BLaER1 (cell line): ENCODE data around the gene LINGO3.

Experiments
- H3K27ac ChIP-seq: shearing (Covaris generic); formaldehyde crosslinking; 2 replicates; pipeline ENCODE4 v1.8.1; 2022
- H3K27me3 ChIP-seq: shearing (Covaris generic); formaldehyde crosslinking; 2 replicates; pipeline ENCODE4 v1.8.1; 2022
- H3K36me3 ChIP-seq: shearing (Covaris generic); formaldehyde crosslinking; 2 replicates; pipeline ENCODE4 v1.8.1; 2022
- H3K4me1 ChIP-seq: shearing (Covaris generic); formaldehyde crosslinking; 2 replicates; pipeline ENCODE4 v1.8.1; 2022
- H3K4me2 ChIP-seq: shearing (Covaris generic); formaldehyde crosslinking; 2 replicates; pipeline ENCODE4 v1.8.1; 2022
- H3K4me3 ChIP-seq: shearing (Covaris generic); formaldehyde crosslinking; 2 replicates; pipeline ENCODE4 v1.8.1; 2022
- H3K9ac ChIP-seq: shearing (Covaris generic); formaldehyde crosslinking; 2 replicates; pipeline ENCODE4 v1.8.1; 2022
- H3K9me3 ChIP-seq: shearing (Covaris generic); formaldehyde crosslinking; 2 replicates; pipeline ENCODE4 v1.8.1; 2022
- H4K20me1 ChIP-seq: shearing (Covaris generic); formaldehyde crosslinking; 2 replicates; pipeline ENCODE4 v1.8.1; 2022
- Cebpa-rat ChIP-seq: shearing (Covaris generic); IDR thresholded peaks from 2 replicates; pipeline ENCODE4 v1.8.1; 2022

The LINGO3 gene

DNA sequence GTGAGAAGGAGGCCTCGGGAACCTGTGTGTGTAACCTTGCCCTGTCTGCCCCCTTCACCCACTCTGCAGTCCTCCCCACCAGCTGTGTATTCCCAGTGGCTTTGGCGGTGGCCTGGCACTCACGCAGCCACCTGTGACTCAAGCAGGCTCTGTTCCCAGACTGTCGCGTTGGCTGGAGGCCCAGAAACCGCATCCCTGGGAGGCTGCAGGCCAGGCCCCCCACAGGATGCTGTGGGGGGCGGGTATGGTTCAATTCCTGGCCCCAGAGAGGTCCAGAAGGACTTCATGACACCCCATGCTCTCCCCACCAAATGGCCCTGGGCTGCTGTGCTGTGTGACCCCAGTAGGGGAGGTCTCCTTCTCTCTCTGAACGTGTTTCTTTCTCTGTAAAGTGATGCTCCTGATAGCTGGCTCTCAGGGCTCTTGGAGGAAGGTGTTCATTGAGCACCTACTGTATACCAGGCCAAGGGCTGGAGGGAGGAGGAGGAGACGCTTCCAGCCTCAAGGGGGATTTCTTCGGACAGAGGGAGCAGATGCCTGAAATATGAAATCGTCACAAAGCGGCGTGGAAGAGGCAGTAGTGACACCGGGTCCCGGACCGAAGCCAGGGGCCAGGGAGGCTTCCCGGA lies 1.9 kb upstream of the LINGO3 start:
- no peak for TF ChIP-seq Cebpa-rat
- Histone ChIP-seq H3K27me3 (peaks cover 56% of the 10 kb centered on the region), H3K4me3 (no peak overlapping the region), H3K4me1 (peaks cover 78% of the 10 kb centered on the region), H3K36me3 (no peaks in the 10 kb centered on the region), H3K9ac (no peak overlapping the region), H4K20me1 (peaks cover 30% of the 10 kb centered on the region), H3K4me2 (peak overlapping the region; percentile 81), H3K9me3 (peaks cover 5% of the 10 kb centered on the region), H3K27ac (no peak overlapping the region)

DNA sequence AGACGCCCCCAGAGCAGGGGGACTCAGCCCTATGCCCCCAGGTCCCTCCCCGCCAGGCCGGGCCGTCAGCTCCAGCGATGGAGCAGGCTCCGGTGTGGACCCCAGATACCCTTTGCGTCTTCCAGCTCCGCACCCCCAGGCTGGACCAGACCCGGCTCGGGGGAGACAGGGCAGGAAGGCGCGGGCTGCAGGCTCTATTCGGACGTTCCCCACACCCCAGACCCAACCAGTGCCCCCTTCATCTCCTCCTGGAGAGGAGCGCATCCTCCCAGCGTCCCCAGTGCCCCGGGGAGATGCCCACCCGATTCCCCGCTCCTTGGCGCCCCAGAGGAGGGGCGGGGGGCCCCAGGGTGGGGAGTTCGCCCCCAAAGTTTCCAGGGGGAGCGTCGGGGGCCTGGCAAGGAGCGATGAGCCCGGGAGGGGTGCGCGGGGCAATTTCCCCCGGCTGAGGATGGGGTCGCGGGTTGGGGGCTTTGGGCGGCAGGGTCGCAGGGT lies 389 bp downstream of the LINGO3 start:
- H3K9ac ChIP-seq, result no peak overlapping the region
- peaks cover 79% of the 10 kb centered on the region for H3K27me3 ChIP-seq
- no peaks in the 10 kb centered on the region for H3K36me3 ChIP-seq
- H3K9me3 ChIP-seq, result no peaks in the 10 kb centered on the region
- peaks cover 51% of the 10 kb centered on the region for H4K20me1 ChIP-seq
- H3K4me2 ChIP-seq, result peak overlapping the region; percentile 81
- peak overlapping the region; percentile 57 for H3K4me3 ChIP-seq
- peaks cover 89% of the 10 kb centered on the region for H3K4me1 ChIP-seq
- H3K27ac ChIP-seq, result no peak overlapping the region
- TF ChIP-seq Cebpa-rat, result no peak

DNA sequence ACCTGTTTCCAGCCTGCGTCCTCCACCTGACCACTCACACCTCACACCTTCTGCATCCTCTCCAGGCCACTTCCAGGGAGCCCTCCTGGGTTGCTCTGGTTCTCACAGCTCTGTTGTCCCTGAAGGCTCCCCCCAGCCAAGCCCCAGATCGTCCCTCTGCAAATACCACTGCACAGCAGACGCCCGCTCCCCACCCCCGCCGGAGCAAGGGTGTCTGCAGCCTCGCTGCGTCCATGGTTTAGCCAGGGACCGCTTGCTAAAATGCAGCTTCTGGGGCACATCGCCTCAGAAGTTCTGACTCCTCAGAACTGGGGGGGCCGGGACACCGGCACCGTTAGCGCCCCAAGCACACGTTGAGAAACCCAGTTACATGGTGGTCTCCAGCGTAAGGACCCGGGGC lies 983 bp downstream of the LINGO3 start:
- peaks cover 84% of the 10 kb centered on the region for H3K27me3 ChIP-seq
- peaks cover 90% of the 10 kb centered on the region for H3K4me1 ChIP-seq
- H4K20me1 ChIP-seq, result peaks cover 57% of the 10 kb centered on the region
- no peaks in the 10 kb centered on the region for H3K9me3 ChIP-seq
- H3K27ac ChIP-seq, result no peak overlapping the region
- no peak overlapping the region for H3K9ac ChIP-seq
- H3K36me3 ChIP-seq, result no peaks in the 10 kb centered on the region
- H3K4me3 ChIP-seq, result no peak overlapping the region
- peak overlapping the region; percentile 81; the same call in 1 of the 2 replicates for H3K4me2 ChIP-seq
- no peak for TF ChIP-seq Cebpa-rat

DNA sequence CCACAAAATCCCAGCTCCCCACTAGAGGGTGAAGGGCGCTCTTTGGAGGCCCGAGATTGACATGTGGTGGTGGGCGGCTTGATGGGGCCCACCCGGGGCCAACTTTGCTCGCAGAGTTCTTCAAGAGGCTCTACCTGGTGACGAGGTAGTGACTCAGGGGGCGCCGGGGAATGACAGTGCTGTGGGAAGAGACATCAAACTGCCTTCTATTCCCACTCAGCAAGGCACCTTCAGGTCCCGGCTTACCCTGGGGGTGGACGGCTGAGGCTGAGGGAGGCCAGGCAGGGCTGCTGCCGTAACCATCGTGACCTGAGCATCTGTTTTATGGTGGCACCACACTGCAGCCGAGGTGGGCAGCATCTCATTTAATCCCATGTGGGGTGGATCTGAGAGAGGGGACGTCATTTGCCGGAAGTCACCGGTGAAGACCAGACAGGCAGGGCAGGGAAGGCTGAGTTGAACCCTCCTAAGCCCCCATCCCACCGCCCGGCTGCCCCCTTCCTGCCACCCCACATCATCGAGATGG lies 1.6 kb downstream of the LINGO3 start:
- peak overlapping the region; percentile 73; the same call in 1 of the 2 replicates for H3K4me2 ChIP-seq
- H4K20me1 ChIP-seq, result peaks cover 60% of the 10 kb centered on the region
- H3K4me3 ChIP-seq, result no peak overlapping the region
- no peaks in the 10 kb centered on the region for H3K9me3 ChIP-seq
- H3K27ac ChIP-seq, result no peak overlapping the region
- H3K36me3 ChIP-seq, result no peaks in the 10 kb centered on the region
- no peak overlapping the region for H3K9ac ChIP-seq
- peaks cover 85% of the 10 kb centered on the region for H3K27me3 ChIP-seq
- no peak for TF ChIP-seq Cebpa-rat
- peaks cover 92% of the 10 kb centered on the region for H3K4me1 ChIP-seq

DNA sequence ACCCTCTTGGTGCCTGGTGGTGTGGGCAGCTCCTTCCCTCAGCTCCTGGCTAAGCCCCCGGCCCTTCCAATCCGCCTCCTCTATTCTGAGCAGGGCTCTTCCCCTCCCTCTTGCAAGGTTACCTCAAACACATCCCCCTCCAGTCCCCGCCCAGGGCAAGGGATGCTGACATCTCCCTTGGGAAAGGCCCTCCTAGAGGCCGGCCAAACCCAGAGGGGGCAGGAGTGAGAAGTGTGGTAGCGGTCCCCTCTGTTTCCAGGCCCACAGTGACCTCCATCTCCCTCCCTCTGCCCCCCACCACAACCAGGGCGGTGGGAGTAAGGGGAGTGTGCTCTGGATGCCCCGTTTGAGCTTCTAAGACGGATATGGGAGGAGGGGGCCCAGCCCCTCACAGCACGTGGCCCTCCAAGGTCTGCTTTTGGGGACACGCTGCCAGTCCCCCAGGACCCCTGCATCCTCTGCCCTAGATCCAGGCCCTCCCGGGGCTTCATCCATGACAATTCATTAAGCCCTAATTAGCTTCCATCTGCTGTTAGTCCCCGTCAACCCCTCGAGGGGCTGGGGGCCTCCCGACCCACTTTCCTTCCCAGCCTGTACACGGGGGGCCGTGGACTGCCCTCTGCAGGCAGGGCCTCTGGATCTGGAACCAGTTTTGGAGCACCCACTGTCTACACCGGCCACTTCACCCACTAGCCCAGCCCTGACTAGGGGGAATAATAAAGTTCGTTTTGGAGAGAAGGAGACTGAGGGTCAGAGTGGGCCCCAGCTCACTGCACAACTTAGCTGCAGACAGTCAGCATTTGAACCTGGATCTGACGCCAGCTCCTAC lies 2.3 kb downstream of the LINGO3 start:
- peaks cover 92% of the 10 kb centered on the region for H3K4me1 ChIP-seq
- peak overlapping the region; percentile 73 for H3K4me2 ChIP-seq
- H3K36me3 ChIP-seq, result no peaks in the 10 kb centered on the region
- H3K27ac ChIP-seq, result no peak overlapping the region
- H3K9ac ChIP-seq, result no peak overlapping the region
- peaks cover 85% of the 10 kb centered on the region for H3K27me3 ChIP-seq
- TF ChIP-seq Cebpa-rat, result no peak
- H4K20me1 ChIP-seq, result peaks cover 67% of the 10 kb centered on the region
- no peaks in the 10 kb centered on the region for H3K9me3 ChIP-seq
- no peak overlapping the region for H3K4me3 ChIP-seq

DNA sequence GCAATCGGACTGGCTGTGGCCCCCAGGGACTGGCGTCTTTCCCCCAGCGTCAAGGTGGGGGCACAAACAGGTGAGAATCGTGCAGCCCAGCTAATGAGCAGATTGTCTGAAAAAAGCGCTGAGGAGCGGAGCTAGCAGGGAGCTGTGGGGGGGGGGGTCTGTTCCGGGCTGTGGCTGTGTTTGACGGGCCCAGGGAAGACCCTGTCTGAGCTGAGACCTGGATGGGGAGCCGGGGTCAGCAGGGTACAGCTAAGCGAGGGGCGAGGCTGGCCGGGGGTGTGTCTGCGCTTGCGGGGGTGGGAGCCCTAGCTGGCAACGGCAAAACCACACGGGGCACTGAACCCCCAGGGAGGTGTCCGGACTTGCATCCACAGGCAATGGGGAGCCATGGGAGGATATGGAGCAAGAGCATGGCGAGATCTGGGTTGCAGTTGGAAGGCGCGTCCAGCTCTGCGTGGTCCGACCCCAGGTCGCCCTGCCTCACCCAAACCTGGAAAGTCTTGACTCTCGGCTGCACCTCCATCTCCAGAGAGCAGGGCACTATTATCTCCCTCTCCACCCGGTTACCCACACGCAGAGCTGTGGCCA lies 4.6 kb downstream of the LINGO3 start:
- no peak overlapping the region for H3K27ac ChIP-seq

DNA sequence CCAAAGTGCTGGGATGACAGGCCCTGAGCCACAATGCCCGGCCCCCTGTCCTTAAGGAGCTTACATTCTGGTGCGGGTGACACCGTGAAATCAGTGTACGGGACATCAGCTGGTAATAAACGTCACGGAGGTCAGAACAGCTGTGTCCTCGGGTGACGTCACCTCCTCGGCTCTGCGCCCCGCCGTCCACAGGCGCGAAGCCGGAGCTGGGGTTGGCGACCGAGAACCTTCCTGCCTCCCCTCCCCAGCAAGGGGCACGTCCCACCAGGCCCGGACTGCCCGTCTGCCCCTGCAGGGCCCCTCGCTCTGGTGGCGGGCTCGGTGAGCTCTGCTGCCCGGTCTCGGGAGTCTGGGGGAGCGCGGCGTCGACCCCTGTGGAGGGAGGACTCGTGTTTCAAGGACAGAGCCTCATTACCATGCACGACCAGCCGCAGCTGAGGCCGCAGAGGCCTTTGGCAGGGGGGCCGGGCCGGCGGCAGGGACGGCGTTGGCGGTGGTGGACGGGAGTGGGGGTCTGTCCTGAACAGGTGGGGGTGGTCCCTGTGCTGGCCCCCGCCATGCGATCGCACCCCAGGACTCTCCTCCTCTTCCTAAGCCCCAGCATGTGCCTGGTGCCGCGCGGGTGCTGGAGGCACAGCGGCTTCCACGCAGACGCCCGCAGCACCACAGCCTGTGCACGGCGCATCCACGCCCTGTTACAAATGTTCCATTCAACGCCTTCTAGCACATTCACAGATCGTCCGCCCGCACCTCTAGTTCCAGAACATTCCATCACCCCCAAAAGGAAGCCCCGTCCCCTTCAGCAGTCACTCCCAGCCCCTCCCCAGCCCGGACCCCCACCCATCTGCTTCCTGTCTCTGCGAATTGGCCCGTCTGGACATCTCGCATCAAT lies 5.4 kb downstream of the LINGO3 start:
- Histone ChIP-seq H3K9me3 (no peaks in the 10 kb centered on the region), H3K4me1 (peaks cover 94% of the 10 kb centered on the region), H3K9ac (0 out of 2 replicates have a peak overlapping the region, but pooled peaks have one; percentile 29), H3K36me3 (no peaks in the 10 kb centered on the region), H3K27me3 (peaks cover 56% of the 10 kb centered on the region), H4K20me1 (peaks cover 90% of the 10 kb centered on the region), H3K4me2 (peak overlapping the region; percentile 82), H3K27ac (peak overlapping the region; percentile 27; the same call in 1 of the 2 replicates), H3K4me3 (peak overlapping the region; percentile 16; the same call in 1 of the 2 replicates)
- TF ChIP-seq Cebpa-rat, result no peak

More for the DNA sequence above, 4.6 kb downstream of the LINGO3 start:
- peaks cover 64% of the 10 kb centered on the region for H3K27me3 ChIP-seq
- TF ChIP-seq Cebpa-rat, result no peak
- H3K36me3 ChIP-seq, result no peaks in the 10 kb centered on the region
- H3K4me2 ChIP-seq, result peak overlapping the region; percentile 82
- peak overlapping the region; percentile 16; the same call in 1 of the 2 replicates for H3K4me3 ChIP-seq
- H3K9ac ChIP-seq, result no peak overlapping the region
- no peaks in the 10 kb centered on the region for H3K9me3 ChIP-seq
- peaks cover 93% of the 10 kb centered on the region for H3K4me1 ChIP-seq
- H4K20me1 ChIP-seq, result peaks cover 85% of the 10 kb centered on the region

DNA sequence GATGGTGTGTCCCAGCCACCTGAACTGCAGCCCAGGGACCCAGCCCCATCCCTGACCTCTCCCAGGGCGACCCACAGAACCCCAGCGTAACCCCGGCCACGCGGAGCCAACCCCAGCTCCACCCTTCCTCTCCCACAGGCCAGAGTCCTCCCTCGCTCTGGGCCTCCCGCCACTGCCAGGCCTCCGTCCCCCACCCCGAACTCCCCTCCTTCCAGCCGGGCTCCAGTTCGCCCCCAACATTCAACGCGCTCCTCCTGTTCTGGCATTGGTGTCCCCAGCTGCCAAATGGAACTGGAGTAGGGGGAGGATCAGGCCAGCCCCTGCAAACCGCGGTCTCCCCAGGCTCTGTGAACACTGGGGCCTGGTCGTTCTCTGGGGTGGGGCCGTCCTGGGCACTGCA lies 7.4 kb downstream of the LINGO3 start:
- Histone ChIP-seq H3K27ac (peak overlapping the region; percentile 27; the same call in 1 of the 2 replicates), H3K27me3 (peaks cover 36% of the 10 kb centered on the region), H3K36me3 (peaks cover 9% of the 10 kb centered on the region), H3K4me1 (peaks cover 94% of the 10 kb centered on the region), H3K4me2 (peak overlapping the region; percentile 72), H3K9me3 (no peaks in the 10 kb centered on the region), H4K20me1 (peaks cover 81% of the 10 kb centered on the region), H3K9ac (no peak overlapping the region), H3K4me3 (no peak overlapping the region; the same call in 1 of the 2 replicates)
- no peak for TF ChIP-seq Cebpa-rat

DNA sequence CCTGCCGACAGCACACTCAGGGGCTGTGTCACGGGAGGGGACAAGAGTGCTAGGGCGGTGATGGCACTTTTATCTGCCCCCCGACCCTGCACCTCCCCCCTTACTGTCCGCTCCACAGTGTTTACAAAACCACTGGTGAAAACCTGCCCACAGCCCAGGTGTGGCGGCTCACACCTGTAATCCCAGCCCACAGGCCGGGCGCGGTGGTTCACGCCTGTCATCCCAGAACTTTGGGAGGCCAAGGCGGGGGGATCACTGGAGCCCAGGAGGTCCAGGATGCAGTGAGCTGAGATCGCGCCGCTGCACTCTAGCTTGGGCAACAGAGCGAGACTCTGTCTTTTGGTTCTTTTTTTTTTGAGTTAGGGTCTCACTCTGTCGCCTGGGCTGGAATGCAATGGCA lies 11.8 kb downstream of the LINGO3 start:
- no peak for TF ChIP-seq Cebpa-rat

More for the DNA sequence above, 11.8 kb downstream of the LINGO3 start:
- H3K4me3 ChIP-seq, result no peak overlapping the region
- H4K20me1 ChIP-seq, result peaks cover 85% of the 10 kb centered on the region
- no peak overlapping the region for H3K9ac ChIP-seq
- peak overlapping the region; percentile 99 for H3K4me2 ChIP-seq
- no peaks in the 10 kb centered on the region; the same call in 1 of the 2 replicates for H3K27me3 ChIP-seq
- H3K27ac ChIP-seq, result 0 out of 2 replicates have a peak overlapping the region, but pooled peaks have one; percentile 78
- no peaks in the 10 kb centered on the region for H3K9me3 ChIP-seq
- H3K36me3 ChIP-seq, result peaks cover 26% of the 10 kb centered on the region
- H3K4me1 ChIP-seq, result peaks cover 97% of the 10 kb centered on the region
